ENCODE results near the gene TXNDC16. TPM values are rescaled to one million over a fixed set of nuclear protein-coding genes. Genes with fewer than 3 reads are reported as not detected.

Gene TXNDC16
- total RNA-seq, 1 experiment from 2014 or later, result 10.9 TPM

- H3K27me3 Mint-ChIP-seq (ENCODE audit: low read depth), result peaks cover 12% of the 10 kb centered on the region
- DNase-seq (ENCODE audit: low spot score) (no peak), ATAC-seq (no peak)
- TF ChIP-seq FOXP1 (CRISPR knock-in tag; IDR thresholded peaks at IDR 0.05; ENCODE audit: borderline replicate concordance), result no peak
- TF ChIP-seq CREB1 (CRISPR knock-in tag; IDR thresholded peaks at IDR 0.05), result no peak
- peak overlapping the region; percentile 79 for H3K4me3 Mint-ChIP-seq
- ChIA-PET POLR2A (interaction anchor here (1.5 to 2.8 kb wide), 5 partner anchors 10 to 240 kb away, joined by 4 to 12 read pairs (median 11); partner anchors contain the start of genes ERO1A, GNPNAT1 and STYX), CTCF (interaction anchor here (0.6 to 1.5 kb wide), 3 partner anchors 9 to 614 kb away, joined by 3 to 5 read pairs (median 3); no protein-coding TSS in a partner anchor)
- no peaks in the 10 kb centered on the region for H3K9me3 Mint-ChIP-seq
- no peak overlapping the region for H3K27ac Mint-ChIP-seq
- H3K36me3 Mint-ChIP-seq, result no peaks in the 10 kb centered on the region
- peaks cover 18% of the 10 kb centered on the region for H3K4me1 Mint-ChIP-seq
Observed at GRCh38 chr14:52551205-52551604, 1.1 kb downstream of the TXNDC16 start.

GRCh38 chr14:52550661-52551060 is 1.6 kb downstream of the TXNDC16 start:
- ChIA-PET POLR2A (interaction anchor here (2.8 kb wide), 1 partner anchor 145 kb away, joined by 12 read pairs; the partner anchor contains the start of gene ERO1A), CTCF (no interaction called here)
- Mint-ChIP-seq H3K4me1 (peaks cover 23% of the 10 kb centered on the region), H3K27ac (no peak overlapping the region), H3K4me3 (peak overlapping the region; percentile 79), H3K9me3 (no peaks in the 10 kb centered on the region), H3K27me3 (ENCODE audit: low read depth) (peaks cover 12% of the 10 kb centered on the region), H3K36me3 (no peaks in the 10 kb centered on the region)
- ATAC-seq, result no peak
- TF ChIP-seq NFE2L1 (CRISPR knock-in tag; IDR thresholded peaks at IDR 0.05) (no peak), HMGXB4 (CRISPR knock-in tag; IDR thresholded peaks at IDR 0.05) (no peak), IRF2 (CRISPR knock-in tag; IDR thresholded peaks at IDR 0.05; ENCODE audit: borderline replicate concordance, low read depth) (no peak), NFATC4 (CRISPR knock-in tag; IDR thresholded peaks at IDR 0.05) (no peak), ZNF219 (CRISPR knock-in tag; IDR thresholded peaks at IDR 0.05; ENCODE audit: borderline replicate concordance) (no peak), TEAD4 (CRISPR knock-in tag; IDR thresholded peaks at IDR 0.05) (no peak), ZBTB21 (CRISPR knock-in tag; IDR thresholded peaks at IDR 0.05; ENCODE audit: borderline replicate concordance) (no peak), ZSCAN18 (CRISPR knock-in tag; IDR thresholded peaks at IDR 0.05) (no peak), ESRRA (CRISPR knock-in tag; IDR thresholded peaks at IDR 0.05; ENCODE audit: borderline replicate concordance) (no peak), TEAD1 (CRISPR knock-in tag; IDR thresholded peaks at IDR 0.05) (no peak), RORB (CRISPR knock-in tag; IDR thresholded peaks at IDR 0.05) (no peak), GTF2I (CRISPR knock-in tag; conservative IDR thresholded peaks at IDR 0.05) (no peak), ZNF671 (CRISPR knock-in tag; IDR thresholded peaks at IDR 0.05) (no peak), FOXP1 (CRISPR knock-in tag; IDR thresholded peaks at IDR 0.05; ENCODE audit: borderline replicate concordance) (no peak), ERG (CRISPR knock-in tag; IDR thresholded peaks at IDR 0.05) (no peak), MAX (CRISPR knock-in tag; IDR thresholded peaks at IDR 0.05) (no peak), ZNF281 (CRISPR knock-in tag; IDR thresholded peaks at IDR 0.05) (no peak)
- DNase-seq (ENCODE audit: low spot score), result no peak
